CD14-positive monocyte (primary cell): ENCODE data around the gene CBX4. TPM values are rescaled to one million over a fixed set of nuclear protein-coding genes. Genes with fewer than 3 reads are reported as not detected.

Source experiments
- DNase-seq, 3 donors: peaks; one replicate each; pipeline ENCODE4 v3.0.0-alpha.2; 2011 to 2022
- H2AFZ ChIP-seq: 2 replicates; pipeline ENCODE4 v1.6.0; 2012; ENCODE audit warnings: mild to moderate bottlenecking, low read depth, low read length, inconsistent platforms; ENCODE audit not compliant: insufficient read depth, poor library complexity, severe bottlenecking
- H3K27ac ChIP-seq, 2 donors: 1 replicate in 1 of 2; 2 replicates in 1 of 2; pipeline ENCODE4 v1.5.1; 2012 to 2013; ENCODE audit warnings: low read length in 2 of 2, control low read depth in 1 of 2, inconsistent platforms in 1 of 2, low read depth in 1 of 2, mild to moderate bottlenecking in 1 of 2
- H3K27me3 ChIP-seq, 2 donors: one replicate each; pipeline versions ENCODE4 v1.6.0 to v1.6.1; 2011 to 2013; ENCODE audit warnings: low read length in 2 of 2; ENCODE audit not compliant: control insufficient read depth in 2 of 2, insufficient read depth in 2 of 2
- H3K36me3 ChIP-seq, 2 donors: replicated peaks in 1 of 2; 1 replicate in 1 of 2; 2 replicates in 1 of 2; pipeline versions ENCODE4 v1.5.1 to v1.6.1; 2012 to 2013; ENCODE audit warnings: low read length in 2 of 2, control low read depth in 1 of 2, inconsistent platforms in 1 of 2, mild to moderate bottlenecking in 1 of 2; ENCODE audit not compliant: insufficient read depth in 2 of 2, control insufficient read depth in 1 of 2
- H3K4me1 ChIP-seq, 2 donors: 1 replicate in 1 of 2; 2 replicates in 1 of 2; pipeline versions ENCODE4 v1.5.1 to v1.6.1; 2012 to 2013; ENCODE audit warnings: low read length in 2 of 2, control low read depth in 1 of 2, inconsistent platforms in 1 of 2, mild to moderate bottlenecking in 1 of 2, moderate library complexity in 1 of 2; ENCODE audit not compliant: insufficient read depth in 2 of 2, control insufficient read depth in 1 of 2
- H3K4me2 ChIP-seq: replicated peaks from 2 replicates; pipeline ENCODE3; 2012; ENCODE audit warnings: low read length, moderate library complexity, mild to moderate bottlenecking; ENCODE audit not compliant: poor library complexity, severe bottlenecking; ENCODE audit errors: extremely low read depth
- H3K4me3 ChIP-seq, 3 experiments: fragments of 200-600 bp in 1 of 3; sonication (generic) in 1 of 3; replicated peaks in 1 of 3; 1 replicate in 2 of 3; 2 replicates in 1 of 3; pipeline ENCODE4 v1.5.1; 2011 to 2013; ENCODE audit warnings: low read length in 3 of 3, mild to moderate bottlenecking in 3 of 3, control low read depth in 2 of 3, low read depth in 2 of 3, inconsistent platforms in 1 of 3, moderate library complexity in 1 of 3
- H3K79me2 ChIP-seq: 2 replicates; pipeline ENCODE4 v1.6.0; 2012; ENCODE audit warnings: mild to moderate bottlenecking, control low read depth, inconsistent platforms, low read length, moderate library complexity; ENCODE audit not compliant: insufficient read depth
- H3K9ac ChIP-seq: 2 replicates; pipeline ENCODE4 v1.6.0; 2017; ENCODE audit warnings: low read length, mild to moderate bottlenecking; ENCODE audit not compliant: insufficient read depth, poor library complexity, severe bottlenecking
- H3K9me3 ChIP-seq, 2 donors: replicated peaks in 1 of 2; 1 replicate in 1 of 2; 2 replicates in 1 of 2; pipeline versions ENCODE4 v1.5.1 to v1.6.1; 2012 to 2013; ENCODE audit warnings: low read length in 2 of 2, control low read depth in 1 of 2; ENCODE audit not compliant: control insufficient read depth in 1 of 2, insufficient read depth in 1 of 2
- H4K20me1 ChIP-seq: 2 replicates; pipeline ENCODE4 v1.6.0; 2012; ENCODE audit warnings: mild to moderate bottlenecking, low read length, control low read depth, moderate library complexity; ENCODE audit not compliant: insufficient read depth
- H3K27ac Mint-ChIP-seq, 7 donors: one replicate each; pipeline ENCODE4 v1.8.0; 2020; ENCODE audit warnings: mild to moderate bottlenecking in 7 of 7, mixed read lengths in 7 of 7, moderate library complexity in 6 of 7, inconsistent platforms in 2 of 7
- H3K27me3 Mint-ChIP-seq, 3 donors: one replicate each; pipeline ENCODE4 v1.8.0; 2021 to 2022; ENCODE audit warnings: low read depth in 3 of 3, mild to moderate bottlenecking in 3 of 3, mixed read lengths in 3 of 3, moderate library complexity in 3 of 3, inconsistent platforms in 1 of 3
- H3K36me3 Mint-ChIP-seq, 2 donors: one replicate each; pipeline ENCODE4 v1.8.0; 2020; ENCODE audit warnings: mixed read lengths in 2 of 2, inconsistent platforms in 1 of 2, mild to moderate bottlenecking in 1 of 2
- H3K4me1 Mint-ChIP-seq: one replicate; pipeline ENCODE4 v1.8.0; 2020; ENCODE audit warnings: mild to moderate bottlenecking, mixed read lengths
- H3K4me3 Mint-ChIP-seq, 2 donors: one replicate each; pipeline ENCODE4 v1.8.0; 2020; ENCODE audit warnings: mild to moderate bottlenecking in 2 of 2, mixed read lengths in 2 of 2, moderate library complexity in 1 of 2
- H3K9me3 Mint-ChIP-seq, 7 donors: one replicate each; pipeline ENCODE4 v1.8.0; 2020 to 2022; ENCODE audit warnings: mixed read lengths in 7 of 7, mild to moderate bottlenecking in 6 of 7, moderate library complexity in 6 of 7, inconsistent platforms in 2 of 7
- WGBS: methylation state at CpG from one replicate; pipeline ENCODE4 v1.1.5; 2013; ENCODE audit warnings: missing lambda C conversion rate; ENCODE audit not compliant: insufficient coverage; 5-methylcytosine and 5-hydroxymethylcytosine counted together
- intact Hi-C, 2 donors: fragments of 100-400 bp; cut with micrococcal nuclease; formaldehyde crosslinking; loops; one replicate each; pipeline versions ENCODE4 v1.15.0 to v1.15.1; 2023
- polyA plus RNA-seq, 3 donors: library from polyadenylated mRNA; depleted of rRNA in 1 of 3; unstranded in 2 of 3; stranded (reverse) in 1 of 3; fragments of 300-500 nt in 2 of 3; fragments of >200 nt in 1 of 3; fragmentation: Illumina TruSeq in 2 of 3; gene quantifications; 1 replicate in 2 of 3; 2 replicates in 1 of 3; pipeline ENCODE4 v1.2.3, GENCODE V29; 2012 to 2021
- TF ChIP-seq, protein P1 (sequence below): fragments of 200-600 bp; IDR thresholded peaks from one replicate; pipeline ENCODE4 v1.8.0; 2022; ENCODE audit warnings: antibody characterized with exemption, mild to moderate bottlenecking

Gene CBX4
- polyA plus RNA-seq, 3 donors: 1.4 to 82.8 (median 3.6) TPM

DNA sequence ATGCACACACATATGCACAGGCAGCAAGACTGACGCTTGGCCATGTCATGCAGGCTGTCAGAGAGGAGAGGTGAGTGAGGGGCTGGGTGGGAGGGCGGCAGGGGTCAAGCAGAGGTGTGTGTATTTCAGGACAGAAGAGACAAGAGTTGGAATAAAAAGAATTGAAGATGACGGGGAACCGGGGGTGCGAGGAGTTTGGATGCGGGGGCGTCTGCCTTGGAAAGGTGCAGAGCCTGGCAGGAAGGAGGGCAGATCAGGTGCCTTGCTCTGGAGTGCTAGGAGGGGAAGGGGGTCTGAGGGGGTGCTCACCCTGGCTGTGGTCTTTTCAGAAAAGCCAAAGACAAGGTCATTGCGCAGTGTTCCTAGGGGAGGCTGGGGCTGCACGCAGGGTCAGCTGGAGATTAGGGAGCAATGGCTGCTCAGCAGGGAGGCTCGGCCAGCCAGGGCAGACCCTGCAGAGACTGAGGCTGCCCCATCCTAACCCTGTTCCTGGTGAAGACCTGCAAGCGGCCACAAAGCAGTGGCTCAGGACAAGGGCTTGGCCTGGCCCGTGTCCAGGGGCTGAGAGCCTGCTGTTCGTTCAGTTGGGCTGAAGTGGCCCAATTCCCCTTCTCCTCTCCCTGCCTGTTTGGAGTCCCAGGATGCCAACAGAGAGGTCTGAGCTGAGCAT, 23.7 kb upstream of the CBX4 start:
- Histone ChIP-seq H4K20me1 (no peaks in the 10 kb centered on the region), H3K4me2 (no peak overlapping the region), H3K79me2 (no peaks in the 10 kb centered on the region), H3K9me3 (no peaks in the 10 kb centered on the region), H3K4me1 (no peaks in the 10 kb centered on the region), H2AFZ (no peak overlapping the region), H3K9ac (no peak overlapping the region), H3K27ac (no peak overlapping the region), H3K27me3 (peaks cover 0 to 2% of the 10 kb centered on the region in 2 donors), H3K4me3 (no peak overlapping the region), H3K36me3 (no peaks in the 10 kb centered on the region)
- TF ChIP-seq, protein P1, sequence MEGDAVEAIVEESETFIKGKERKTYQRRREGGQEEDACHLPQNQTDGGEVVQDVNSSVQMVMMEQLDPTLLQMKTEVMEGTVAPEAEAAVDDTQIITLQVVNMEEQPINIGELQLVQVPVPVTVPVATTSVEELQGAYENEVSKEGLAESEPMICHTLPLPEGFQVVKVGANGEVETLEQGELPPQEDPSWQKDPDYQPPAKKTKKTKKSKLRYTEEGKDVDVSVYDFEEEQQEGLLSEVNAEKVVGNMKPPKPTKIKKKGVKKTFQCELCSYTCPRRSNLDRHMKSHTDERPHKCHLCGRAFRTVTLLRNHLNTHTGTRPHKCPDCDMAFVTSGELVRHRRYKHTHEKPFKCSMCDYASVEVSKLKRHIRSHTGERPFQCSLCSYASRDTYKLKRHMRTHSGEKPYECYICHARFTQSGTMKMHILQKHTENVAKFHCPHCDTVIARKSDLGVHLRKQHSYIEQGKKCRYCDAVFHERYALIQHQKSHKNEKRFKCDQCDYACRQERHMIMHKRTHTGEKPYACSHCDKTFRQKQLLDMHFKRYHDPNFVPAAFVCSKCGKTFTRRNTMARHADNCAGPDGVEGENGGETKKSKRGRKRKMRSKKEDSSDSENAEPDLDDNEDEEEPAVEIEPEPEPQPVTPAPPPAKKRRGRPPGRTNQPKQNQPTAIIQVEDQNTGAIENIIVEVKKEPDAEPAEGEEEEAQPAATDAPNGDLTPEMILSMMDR: no peak
- intact Hi-C loops: no loop called here
- WGBS: 83% methylated on average over 12 of the region's 13 CpGs
- Mint-ChIP-seq H3K9me3 (no peaks in the 10 kb centered on the region), H3K36me3 (no peaks in the 10 kb centered on the region), H3K27ac (peak overlapping the region in 1 of 7 donors; percentile 23), H3K27me3 (peaks cover 21 to 42% (median 26%) of the 10 kb centered on the region in 3 donors), H3K4me3 (no peak overlapping the region), H3K4me1 (peaks cover 1% of the 10 kb centered on the region)
- no peak for DNase-seq

DNA sequence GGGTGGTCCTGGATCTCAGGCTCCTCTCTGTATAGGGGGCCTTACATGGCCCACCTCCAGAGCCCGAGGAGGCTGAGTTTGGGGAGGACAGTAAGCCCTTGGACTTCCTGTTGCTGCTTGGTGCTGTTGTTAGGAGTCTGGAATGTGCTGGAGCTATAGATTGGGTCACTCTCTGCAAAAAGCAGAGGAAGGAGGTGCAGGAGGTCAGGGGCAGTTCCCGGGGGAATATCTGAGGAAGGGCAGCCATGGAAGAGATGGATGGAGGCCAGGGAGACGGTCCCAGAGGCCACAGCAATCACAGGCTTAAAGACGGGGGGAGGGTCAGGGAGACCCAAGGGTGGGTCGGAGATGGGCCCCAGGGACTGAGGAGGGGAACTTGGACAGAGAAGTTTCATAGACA, 23.0 kb upstream of the CBX4 start:
- H3K27me3 Mint-ChIP-seq: peaks cover 18 to 42% (median 28%) of the 10 kb centered on the region in 3 donors
- Histone ChIP-seq H3K9ac (no peak overlapping the region), H2AFZ (no peak overlapping the region), H4K20me1 (no peaks in the 10 kb centered on the region), H3K27me3 (peaks cover 0 to 2% of the 10 kb centered on the region in 2 donors), H3K4me2 (no peak overlapping the region), H3K36me3 (no peaks in the 10 kb centered on the region), H3K9me3 (no peaks in the 10 kb centered on the region), H3K4me1 (no peaks in the 10 kb centered on the region), H3K79me2 (no peaks in the 10 kb centered on the region), H3K27ac (no peak overlapping the region), H3K4me3 (no peak overlapping the region)
- intact Hi-C loops: no loop called here
- no peak overlapping the region for H3K4me3 Mint-ChIP-seq
- TF ChIP-seq, protein P1: no peak
- H3K9me3 Mint-ChIP-seq: no peaks in the 10 kb centered on the region
- H3K4me1 Mint-ChIP-seq: peaks cover 1% of the 10 kb centered on the region
- no peaks in the 10 kb centered on the region for H3K36me3 Mint-ChIP-seq
- no peak overlapping the region for H3K27ac Mint-ChIP-seq
- DNase-seq: no peak
- 45% methylated on average over 5 of the region's 5 CpGs for WGBS
